Epithelial cell of esophagus (primary cell): Measurements from ENCODE around the gene NELFB.

Experiments used
- DNase-seq: peaks from one replicate; pipeline ENCODE4 v3.0.0; 2010; ENCODE audit warnings: low read depth
- H3K4me3 ChIP-seq: 2 replicates; pipeline ENCODE4 v1.5.1; 2011; ENCODE audit warnings: mild to moderate bottlenecking, low read length, control low read depth
- CTCF ChIP-seq: IDR thresholded peaks from 2 replicates; pipeline ENCODE4 v1.5.1; 2011; ENCODE audit warnings: low read depth, mild to moderate bottlenecking, low read length, control low read depth, inconsistent platforms; ENCODE audit not compliant: insufficient read depth; ENCODE audit errors: missing control alignments

NELFB gene

GRCh38 chr9:137263506-137263905 lies 8.4 kb downstream of the NELFB start:
- no peak for TF ChIP-seq CTCF
- DNase-seq, result no peak

GRCh38 chr9:137264067-137264466 lies 8.9 kb downstream of the NELFB start:
- no peak for TF ChIP-seq CTCF
- no peak overlapping the region for H3K4me3 ChIP-seq
- no peak for DNase-seq

More at GRCh38 chr9:137263506-137263905, 8.4 kb downstream of the NELFB start:
- H3K4me3 ChIP-seq, result no peak overlapping the region

- H3K4me3 ChIP-seq, result no peak overlapping the region
Observed at GRCh38 chr9:137265496-137266161, 10.5 kb downstream of the NELFB start.

GRCh38 chr9:137266162-137266527 lies 11.0 kb downstream of the NELFB start:
- H3K4me3 ChIP-seq, result no peak overlapping the region
- no peak for TF ChIP-seq CTCF
- DNase-seq, result no peak

More at GRCh38 chr9:137265496-137266161, 10.5 kb downstream of the NELFB start:
- TF ChIP-seq CTCF, result no peak
- no peak for DNase-seq

- no peak for DNase-seq
- no peak for TF ChIP-seq CTCF
- no peak overlapping the region for H3K4me3 ChIP-seq
Observed at GRCh38 chr9:137266585-137267453, 11.7 kb downstream of the NELFB start.

GRCh38 chr9:137267933-137268355 lies 12.8 kb downstream of the NELFB start:
- no peak for TF ChIP-seq CTCF

More at GRCh38 chr9:137267933-137268355, 12.8 kb downstream of the NELFB start:
- no peak overlapping the region for H3K4me3 ChIP-seq
- no peak for DNase-seq
